NCI-H2196 treated with DMSO at 0.1 percent for 48 hours (cell line): Measurements from ENCODE around the gene EML4.

Source experiments
- DNase-seq: peaks from one replicate; lab custom pipeline; 2025; ENCODE audit not compliant: unreplicated experiment; lab: John Stamatoyannopoulos, UW

The EML4 gene

DNA sequence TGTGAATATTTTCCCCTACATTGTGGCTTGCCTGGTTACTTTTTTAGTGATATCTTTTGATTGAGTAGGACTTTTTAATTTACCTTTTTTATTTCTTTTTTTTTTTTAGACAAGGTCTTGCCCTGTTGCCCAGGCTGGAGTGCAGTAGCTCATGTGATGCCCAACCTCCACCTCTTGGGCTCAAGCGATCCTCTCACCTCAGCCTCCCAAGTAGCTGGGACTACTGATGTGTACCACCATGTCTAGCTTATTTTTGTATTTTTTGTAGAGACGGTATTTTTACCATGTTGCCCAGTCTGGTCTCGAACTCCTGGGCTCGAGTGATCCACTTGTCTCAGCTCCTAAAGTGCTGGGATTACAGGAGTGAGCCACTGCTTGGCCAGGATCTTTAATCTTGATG, 25.3 kb downstream of the EML4 start:
- DNase-seq: no peak

DNA sequence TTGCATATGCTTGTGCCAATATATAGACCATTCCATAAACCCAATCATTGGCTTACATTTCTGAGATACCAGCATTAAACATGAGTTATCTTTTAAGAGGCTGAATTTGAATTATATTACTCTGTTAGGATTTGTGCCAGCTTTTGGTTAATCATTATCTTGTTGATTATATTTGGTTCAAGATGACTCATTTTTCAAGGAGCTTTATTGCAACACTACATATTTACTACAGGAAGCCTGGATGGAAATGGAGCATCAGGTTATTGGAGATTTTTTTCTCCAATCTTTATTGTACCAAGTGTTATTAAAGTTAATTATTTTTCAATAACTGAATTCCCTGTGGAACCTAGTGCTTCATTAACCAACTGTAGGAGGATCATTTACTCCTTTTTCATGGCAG, 26.4 kb downstream of the EML4 start:
- DNase-seq: no peak

DNA sequence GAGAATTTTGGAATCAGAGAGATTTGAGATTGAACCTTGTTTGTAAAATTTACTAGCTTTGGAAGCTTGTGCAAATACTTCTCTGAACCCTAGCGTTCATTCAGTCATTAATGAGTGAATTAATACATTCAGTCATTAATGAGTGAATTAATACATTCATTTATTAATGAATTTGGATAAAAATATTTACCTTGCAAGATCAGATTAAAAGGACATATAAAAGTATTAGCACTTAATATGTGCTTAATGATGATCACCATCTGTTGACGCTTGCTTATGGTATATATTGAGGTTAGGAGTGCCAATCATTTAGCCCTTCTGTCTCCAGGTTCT, 26.9 kb downstream of the EML4 start:
- no peak for DNase-seq

DNA sequence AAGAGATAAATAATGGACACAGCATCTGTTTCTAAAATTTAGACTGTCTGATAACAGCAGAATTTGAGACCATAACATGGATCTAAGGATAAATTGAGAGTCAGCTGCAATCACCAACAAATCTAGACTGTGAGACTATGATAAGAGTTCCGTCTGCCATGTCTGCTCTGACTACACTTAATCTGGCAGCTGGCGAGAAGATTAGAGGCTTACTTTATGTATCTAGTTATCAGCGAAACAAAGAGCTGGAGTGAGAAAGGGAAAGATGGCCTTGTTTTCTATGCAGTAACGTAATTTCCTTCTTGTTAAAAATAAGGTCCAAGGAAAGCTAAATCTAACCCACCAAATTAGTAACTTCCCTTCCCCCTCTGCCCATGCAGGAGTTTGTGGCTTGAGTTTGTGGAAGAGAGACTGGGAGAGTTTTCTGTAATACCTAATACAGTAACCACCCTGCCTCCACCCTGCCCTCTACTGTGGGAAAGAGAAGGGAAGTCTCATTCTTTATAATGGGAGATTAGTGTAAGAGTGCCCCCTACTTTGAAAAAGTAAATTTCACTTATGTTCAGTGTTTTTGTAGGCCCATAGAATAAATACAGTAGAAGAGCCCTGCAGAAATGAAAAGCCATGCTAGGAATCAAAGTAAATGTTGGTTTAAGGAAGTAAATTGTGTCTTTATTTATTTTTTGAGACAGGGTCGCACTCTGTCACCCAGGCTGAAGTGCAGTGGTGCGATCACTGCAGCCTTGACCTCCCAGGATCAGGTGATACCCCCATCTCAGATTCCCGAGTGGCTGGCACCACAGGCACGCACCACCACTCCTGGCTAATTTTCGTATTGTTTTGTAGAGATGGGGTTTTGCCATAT, 27.5 kb downstream of the EML4 start:
- DNase-seq: no peak

DNA sequence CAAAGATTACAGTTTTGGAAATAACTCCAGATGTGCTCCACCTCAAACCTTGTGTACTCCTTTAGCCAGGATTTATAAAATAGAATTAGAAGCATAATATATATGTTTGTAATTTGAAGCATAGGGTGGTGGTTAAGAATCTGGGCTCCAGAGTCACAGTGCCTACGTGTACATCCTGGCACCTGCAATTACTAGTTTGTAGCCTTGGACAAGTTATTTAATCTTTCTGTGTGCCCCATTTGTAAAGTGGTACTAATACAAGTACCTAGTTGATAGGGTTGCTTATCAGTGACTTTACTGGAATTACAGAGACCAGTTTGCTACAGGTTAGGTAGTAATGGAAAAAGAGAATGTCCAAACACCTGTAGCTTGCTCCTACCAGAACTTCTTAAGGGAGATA, 28.6 kb downstream of the EML4 start:
- DNase-seq: no peak

DNA sequence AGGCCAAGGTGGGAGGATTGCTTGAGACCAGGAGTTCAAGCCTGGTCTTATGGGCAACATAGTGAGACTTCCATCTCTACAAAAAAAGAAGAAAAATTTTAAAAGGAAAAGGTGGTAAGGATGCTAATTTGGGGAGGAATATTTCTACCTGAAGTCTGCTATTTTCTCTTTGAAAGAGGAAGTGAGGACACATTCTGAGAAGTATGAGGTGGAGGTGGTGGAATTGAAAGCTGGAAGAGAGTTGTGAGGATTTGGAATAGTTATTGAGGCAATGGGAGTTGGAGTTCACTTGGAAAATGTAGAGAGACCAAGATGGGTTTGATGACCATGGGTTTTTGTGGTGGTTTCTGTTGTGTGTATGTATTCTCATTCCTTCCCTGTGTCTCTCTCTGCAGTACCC, 29.3 kb downstream of the EML4 start:
- DNase-seq: no peak

DNA sequence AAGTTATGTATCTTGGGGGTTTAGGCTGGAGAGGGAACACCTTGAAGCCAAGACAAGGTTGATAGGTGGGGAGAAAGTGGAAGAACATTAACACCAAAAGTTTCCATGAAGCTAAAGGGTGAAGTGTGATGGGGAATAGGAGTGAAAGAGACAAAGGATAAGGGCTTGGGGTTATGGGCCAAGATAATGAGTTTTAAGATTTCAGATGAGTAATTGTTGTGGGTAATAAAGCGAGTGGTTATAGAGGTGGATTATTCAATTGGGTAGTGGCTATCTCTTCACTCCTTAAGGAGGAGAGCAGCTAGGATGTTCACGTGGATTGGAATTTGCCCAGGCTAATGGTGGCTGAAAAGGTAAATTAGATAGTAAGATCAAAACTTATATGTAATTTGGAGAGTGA, 29.8 kb downstream of the EML4 start:
- DNase-seq: no peak

DNA sequence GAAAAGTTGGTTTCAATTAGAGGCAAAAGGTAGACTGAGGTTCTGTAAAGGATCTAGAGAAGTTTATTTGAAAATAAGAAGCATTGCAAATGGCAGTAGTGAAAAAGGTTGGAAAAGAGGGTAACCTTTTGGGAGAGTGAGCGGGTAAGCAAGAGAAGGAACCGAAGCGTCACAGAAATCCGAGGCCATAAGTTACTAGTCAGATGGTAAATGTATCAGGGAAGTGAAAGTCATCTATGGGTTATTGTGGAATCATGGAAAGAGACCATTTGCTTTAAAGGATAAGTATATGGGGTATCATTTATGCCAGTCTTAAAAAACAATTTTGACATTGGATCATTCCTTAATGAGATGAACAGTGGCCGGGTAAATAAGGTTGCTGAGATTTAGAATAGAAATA, 30.5 kb downstream of the EML4 start:
- no peak for DNase-seq

DNA sequence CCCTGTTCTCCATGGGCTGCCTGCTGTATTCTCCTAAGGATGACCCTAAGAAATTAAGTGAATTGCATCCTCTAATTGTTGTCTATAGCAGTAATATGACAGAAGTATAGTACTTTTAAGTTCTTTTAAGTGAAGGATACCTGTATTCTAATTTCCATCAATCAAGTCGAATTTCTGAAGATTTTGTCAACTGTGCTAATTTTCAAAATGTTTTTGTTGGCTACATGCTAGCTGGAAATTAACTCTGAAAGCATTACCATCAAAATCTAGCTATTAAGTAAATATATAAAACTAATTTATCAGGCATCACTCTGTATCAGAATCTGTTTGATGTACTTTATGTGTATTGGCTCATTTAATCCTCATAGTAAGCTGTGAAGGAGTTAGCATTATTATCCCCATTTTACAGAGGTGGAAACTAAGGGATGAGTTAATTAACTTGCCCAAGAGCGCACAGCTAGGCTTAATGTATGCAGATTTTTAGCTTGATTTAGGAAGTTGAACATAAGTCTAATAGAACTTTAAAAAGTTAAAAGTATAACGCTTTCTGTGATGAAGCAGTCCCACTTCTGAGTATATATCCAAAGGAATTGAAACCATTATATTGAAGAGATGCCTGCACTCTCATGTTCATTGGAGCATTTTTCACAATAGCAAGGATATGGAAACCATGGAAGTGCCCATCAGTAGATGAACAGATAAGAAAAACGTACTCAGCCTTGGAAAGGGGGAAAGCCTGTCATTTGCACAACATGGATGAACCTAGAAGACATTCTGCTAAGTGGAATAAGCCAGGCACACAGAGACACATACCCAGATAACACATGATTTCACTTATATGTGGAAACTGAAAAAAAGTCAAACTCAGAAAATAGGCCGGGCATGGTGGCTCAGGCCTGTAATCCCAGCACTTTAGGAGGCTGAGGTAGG, 32.0 kb downstream of the EML4 start:
- DNase-seq: no peak

DNA sequence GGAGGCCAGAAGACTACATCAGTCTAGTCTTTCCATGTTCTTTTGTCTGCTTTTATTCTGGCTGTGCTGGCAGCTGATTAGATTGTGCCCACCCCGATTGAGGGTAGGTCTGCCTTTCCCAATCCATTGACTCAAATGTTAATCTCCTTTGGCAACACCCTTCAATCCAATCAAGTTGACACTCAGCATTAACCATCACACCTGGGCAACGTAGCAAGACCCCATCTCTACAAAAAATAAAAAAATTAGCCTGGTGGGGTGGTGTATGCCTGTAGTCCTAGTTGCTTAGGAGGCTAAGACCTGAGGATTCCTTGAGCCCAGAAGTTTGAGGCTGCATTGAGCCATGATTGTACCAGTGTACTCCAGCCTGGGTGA, 33.5 kb downstream of the EML4 start:
- DNase-seq: no peak

DNA sequence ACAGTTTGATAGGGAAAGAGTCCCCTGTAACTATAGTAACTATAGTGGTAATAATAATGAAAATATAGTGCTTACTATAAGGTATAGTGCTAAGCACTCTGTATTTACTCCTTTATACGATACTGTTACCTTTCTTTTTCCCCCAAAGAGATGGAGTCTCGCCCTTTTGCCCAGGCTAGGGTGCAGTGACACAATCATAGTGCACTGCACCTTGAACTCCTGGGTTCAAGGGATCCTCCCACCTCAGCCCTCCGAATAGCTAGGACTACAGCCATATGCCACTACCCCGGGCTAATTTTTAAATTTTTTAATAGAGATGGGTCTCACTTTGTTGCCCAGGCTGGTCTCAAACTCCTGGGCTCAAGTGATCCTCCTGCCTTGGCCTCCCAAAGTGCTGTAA, 34.6 kb downstream of the EML4 start:
- DNase-seq: no peak

DNA sequence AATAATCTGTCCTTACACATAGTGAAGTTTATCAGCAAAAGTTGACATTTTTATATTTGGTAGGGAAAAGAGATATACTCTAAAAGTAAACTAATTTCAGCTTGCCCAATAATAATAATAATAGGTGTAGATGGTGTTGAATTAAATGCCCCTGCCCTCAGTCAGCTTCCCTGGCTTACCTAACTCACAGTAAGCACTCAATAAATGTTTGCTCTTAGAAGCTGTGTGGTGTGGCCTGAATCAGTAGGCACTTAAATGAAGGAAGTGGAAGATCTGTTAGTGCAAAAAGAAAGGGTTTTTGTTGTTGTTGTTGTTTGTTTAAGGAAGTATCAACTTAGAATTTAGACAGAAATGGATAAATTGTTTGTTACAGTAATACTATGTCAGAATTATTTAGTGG, 36.2 kb downstream of the EML4 start:
- no peak for DNase-seq

DNA sequence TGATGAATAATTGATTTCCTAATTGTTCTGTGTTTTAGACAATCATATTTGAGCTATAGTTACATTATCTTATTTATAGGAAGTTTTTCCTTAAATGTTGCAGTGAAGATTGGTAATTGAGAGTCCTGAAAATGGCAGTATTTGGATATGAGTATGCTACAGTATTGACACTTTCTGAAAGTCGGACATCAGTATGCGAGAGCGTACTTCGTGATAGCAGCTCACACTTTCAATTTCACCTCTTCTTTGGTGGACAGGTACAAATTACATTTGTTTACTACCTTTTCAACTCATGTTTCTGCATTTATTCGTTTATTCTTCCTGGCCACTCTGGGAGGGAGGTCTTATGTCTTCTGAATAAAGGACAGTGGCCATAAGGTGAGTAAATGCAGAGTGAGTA, 38.7 kb downstream of the EML4 start:
- DNase-seq: no peak

DNA sequence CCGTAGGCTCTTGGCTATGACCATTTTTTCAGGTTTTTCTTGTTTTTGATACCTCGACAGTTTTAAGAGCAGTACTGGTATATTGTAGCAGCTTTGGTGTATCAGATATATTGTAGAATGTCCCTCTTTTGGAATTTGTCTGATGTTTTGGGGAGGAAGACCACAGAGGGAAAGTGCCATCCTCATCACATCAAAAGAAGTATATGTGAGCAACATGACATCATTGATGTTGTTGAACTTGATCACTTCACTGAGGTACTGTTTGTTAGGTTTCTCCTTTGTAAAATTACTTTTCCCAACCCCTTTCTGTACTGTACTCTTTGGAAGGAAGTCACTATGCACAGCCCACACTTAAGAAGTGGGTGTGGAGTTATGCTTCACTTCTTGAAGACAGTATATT, 41.0 kb downstream of the EML4 start:
- no peak for DNase-seq

DNA sequence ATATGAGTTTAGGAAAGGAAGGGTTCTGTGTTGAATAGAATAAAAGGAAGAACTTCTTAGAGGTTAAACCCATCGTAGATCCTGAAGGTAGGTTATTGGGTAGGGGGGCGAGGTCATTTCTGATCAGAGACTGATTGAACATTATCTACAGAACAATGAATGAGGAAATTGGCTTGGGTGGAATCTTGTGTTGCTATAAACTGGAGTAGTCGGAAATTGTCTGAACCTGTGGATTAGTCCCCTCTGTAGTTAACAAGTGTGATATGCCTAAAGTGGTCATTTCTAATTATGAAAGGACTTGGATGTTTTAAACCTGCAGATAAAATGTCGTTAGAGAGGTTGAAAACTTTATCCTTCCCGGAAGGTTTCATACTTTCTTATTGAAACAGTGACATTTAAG, 42.1 kb downstream of the EML4 start:
- DNase-seq: no peak

DNA sequence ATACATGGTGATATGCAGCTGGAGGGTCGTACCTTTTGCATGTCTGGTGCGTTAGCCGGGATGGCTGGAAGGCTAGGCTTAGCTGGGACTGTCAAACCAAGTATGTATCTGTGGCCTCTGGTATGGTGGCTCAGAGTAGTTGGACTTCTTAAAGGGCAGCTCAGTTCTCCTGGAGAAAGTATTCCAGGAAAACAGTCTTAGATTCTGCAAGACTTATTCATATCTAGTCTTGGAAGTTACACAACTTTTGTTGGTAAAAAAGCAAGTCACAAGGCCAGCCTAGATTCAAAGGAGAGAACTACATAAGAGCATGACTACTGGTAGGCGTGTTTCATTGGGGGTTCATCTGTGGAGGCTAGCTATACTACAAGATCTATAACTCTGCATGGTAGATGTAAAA, 45.5 kb downstream of the EML4 start:
- no peak for DNase-seq

DNA sequence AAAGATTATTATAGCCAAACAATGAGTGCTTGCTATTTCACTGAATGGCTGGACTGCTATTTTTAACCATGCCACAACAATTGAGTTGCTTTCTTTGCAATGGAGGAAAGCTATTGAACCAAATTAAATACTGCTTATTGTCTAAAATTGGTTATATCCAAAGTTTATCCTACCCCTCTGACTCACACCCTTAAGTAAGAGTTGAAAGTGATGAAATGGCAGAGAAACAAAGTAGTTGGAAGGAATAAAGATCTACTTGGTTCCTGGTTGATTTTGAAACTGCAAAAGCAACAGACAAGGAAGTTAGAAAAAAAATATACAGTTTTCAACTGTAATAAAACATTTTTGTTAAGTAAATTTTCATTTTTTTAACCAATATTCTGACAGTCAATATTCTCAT, 47.5 kb downstream of the EML4 start:
- DNase-seq: no peak

DNA sequence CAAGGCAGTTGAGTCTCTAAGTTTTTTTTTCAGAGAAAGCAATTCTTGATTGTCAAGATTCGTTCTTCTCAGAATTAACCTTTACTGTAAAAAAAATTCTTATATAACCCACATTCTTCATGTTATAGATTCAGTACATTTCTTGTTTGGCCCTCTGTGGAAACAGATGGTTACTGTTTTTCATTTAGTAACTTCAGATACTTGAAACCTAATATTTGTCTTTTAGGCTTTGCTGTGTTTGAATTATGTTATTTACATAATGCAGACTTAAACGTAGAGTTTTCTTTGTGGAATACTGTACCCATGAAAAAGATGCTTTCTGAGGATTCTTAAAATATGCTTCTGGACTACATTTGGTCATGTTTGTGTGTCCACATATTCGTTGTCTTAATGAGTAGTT, 48.2 kb downstream of the EML4 start:
- no peak for DNase-seq

DNA sequence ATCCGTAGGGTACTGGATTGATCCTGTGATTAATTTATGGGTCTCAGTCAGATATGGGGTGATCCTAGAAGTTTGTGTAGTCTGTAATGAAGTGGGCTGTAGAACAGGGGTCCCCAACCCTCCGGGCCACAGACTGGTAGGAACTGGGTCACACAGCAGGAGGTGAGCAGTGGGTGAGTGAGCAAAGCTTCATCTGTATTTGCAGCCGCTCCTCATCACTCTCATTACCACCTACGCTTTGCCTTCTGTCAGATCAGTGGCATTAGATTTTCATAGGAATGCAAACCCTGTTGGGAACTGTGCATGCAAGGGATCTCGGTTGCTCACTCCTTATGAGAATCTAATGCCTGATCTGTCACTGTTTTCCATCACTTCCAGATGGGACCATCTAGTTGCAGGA, 48.8 kb downstream of the EML4 start:
- no peak for DNase-seq

DNA sequence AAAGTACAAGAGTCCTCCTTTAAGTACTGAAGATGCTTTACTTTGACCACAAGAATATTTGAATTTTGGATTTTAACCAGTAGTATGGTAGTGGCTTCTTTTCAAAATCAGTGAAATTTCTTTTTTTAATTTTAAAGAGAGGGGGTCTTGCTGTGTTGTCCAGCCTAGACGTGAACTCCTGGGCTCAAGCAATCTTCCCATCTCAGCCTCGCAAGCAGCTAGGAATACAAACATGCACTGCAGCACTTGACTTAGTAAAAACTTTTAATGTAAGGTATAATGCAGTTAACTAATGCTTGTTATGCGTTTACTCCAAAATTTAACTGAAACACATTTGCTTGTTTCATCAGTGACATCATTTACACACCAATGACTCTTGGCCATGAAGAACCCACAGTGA, 49.6 kb downstream of the EML4 start:
- no peak for DNase-seq

DNA sequence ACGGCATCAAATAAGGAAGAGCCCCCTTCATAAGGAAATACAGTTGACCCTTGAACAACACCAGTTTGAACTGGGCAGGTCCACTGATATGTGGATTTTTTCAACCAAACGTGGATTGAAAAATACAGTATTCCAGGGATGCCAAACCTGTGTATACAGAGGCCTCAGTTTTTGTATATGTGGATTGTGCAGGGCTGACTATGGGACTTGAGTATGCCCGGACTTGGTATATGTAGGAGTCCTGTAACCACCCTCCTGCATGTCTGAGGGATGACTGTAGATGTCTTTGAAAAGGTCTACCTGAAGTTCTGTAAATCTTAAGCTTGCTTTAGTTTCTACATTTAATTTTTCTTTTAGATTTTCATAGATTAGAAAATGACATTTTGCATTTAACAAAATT, 50.0 kb downstream of the EML4 start:
- DNase-seq: no peak

DNA sequence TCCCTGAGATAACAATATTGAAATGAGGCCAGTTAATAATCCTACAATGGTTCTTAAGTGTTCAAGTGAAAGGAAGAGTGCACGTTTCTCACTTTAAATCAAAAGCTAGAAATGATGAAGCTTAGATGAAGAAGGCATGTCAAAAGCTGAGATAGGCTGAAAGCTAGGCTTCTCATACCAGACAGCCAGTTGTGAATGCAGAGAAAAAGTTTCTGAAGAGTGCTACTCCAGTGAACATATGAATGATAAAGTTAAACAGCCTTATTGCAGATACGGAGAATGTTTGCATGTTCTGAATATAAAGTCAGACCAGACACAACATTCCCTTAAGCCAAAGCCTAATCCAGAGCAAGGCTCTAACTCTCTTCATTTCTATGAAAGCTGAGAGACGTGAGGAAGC, 51.4 kb downstream of the EML4 start:
- DNase-seq: no peak
